SU-DHL-6 (cell line): ENCODE measurements around the gene DACH2.

Experiments used
- H2AFZ ChIP-seq: fragments of 200-600 bp; sonication (generic); 2 replicates; pipeline ENCODE4 v1.6.1; 2014; ENCODE audit warnings: low read depth, mild to moderate bottlenecking, moderate library complexity, mixed read lengths, antibody characterized with exemption, low read length; ENCODE audit not compliant: severe bottlenecking
- H3F3A ChIP-seq: fragments of 200-600 bp; shearing (Covaris generic); 2 replicates; pipeline ENCODE4 v1.6.0; 2016; ENCODE audit warnings: antibody characterized with exemption, mild to moderate bottlenecking; ENCODE audit not compliant: insufficient read depth
- H3K27ac ChIP-seq: fragments of 200-600 bp; sonication (generic); 2 replicates; pipeline ENCODE4 v1.5.1; 2016; ENCODE audit warnings: low read depth, mild to moderate bottlenecking, low read length, moderate library complexity, mixed read lengths
- H3K27me3 ChIP-seq: fragments of 200-600 bp; sonication (generic), shearing (Covaris generic); 2 replicates; pipeline ENCODE4 v1.6.0; 2014; ENCODE audit warnings: mild to moderate bottlenecking, low read length
- H3K36me3 ChIP-seq: fragments of 200-600 bp; sonication (generic); 2 replicates; pipeline ENCODE4 v1.6.1; 2014; ENCODE audit warnings: mild to moderate bottlenecking, low read length, mixed read lengths
- H3K4me2 ChIP-seq: fragments of 300-600, 200-600 bp; shearing (Covaris generic), sonication (generic); 2 replicates; pipeline ENCODE4 v1.6.0; 2014; ENCODE audit warnings: low read length, low read depth, mild to moderate bottlenecking; ENCODE audit not compliant: poor library complexity, severe bottlenecking
- H3K4me3 ChIP-seq: fragments of 200-600 bp; sonication (generic); 2 replicates; pipeline ENCODE4 v1.5.1; 2014; ENCODE audit warnings: antibody characterized with exemption, low read length, mild to moderate bottlenecking, mixed read lengths; ENCODE audit not compliant: insufficient read depth, poor library complexity, severe bottlenecking
- H3K79me2 ChIP-seq: fragments of 200-600 bp; sonication (generic); 2 replicates; pipeline ENCODE4 v1.6.1; 2014; ENCODE audit warnings: mild to moderate bottlenecking, low read length, moderate library complexity; ENCODE audit not compliant: insufficient read depth
- H3K9ac ChIP-seq: fragments of 200-600 bp; sonication (generic); 2 replicates; pipeline ENCODE4 v1.7.0; 2014; ENCODE audit warnings: mild to moderate bottlenecking, low read length
- H3K9me2 ChIP-seq: fragments of 200-600 bp; sonication (generic); replicated peaks from 2 replicates; pipeline ENCODE4 v1.6.1; 2014; ENCODE audit warnings: low read length; ENCODE audit not compliant: insufficient read depth
- H3K9me3 ChIP-seq: fragments of 200-600 bp; sonication (generic); 2 replicates; pipeline ENCODE4 v1.6.1; 2014; ENCODE audit warnings: low read length, mixed read lengths; ENCODE audit not compliant: insufficient read depth
- H4K20me1 ChIP-seq: fragments of 200-600 bp; sonication (generic); 2 replicates; pipeline ENCODE4 v1.6.1; 2014; ENCODE audit warnings: low read depth, mild to moderate bottlenecking, antibody characterized with exemption, low read length, moderate library complexity, mixed read lengths
- CTCF ChIP-seq: fragments of 200-600 bp; sonication (generic); IDR thresholded peaks from one replicate; pipeline ENCODE4 v1.5.1; 2017; ENCODE audit warnings: antibody characterized with exemption, mild to moderate bottlenecking, low read length, moderate library complexity; ENCODE audit not compliant: insufficient read depth, poor library complexity, severe bottlenecking
- EZH2phosphoT487 ChIP-seq: fragments of 200-600 bp; sonication (generic), shearing (Covaris generic); conservative IDR thresholded peaks from 2 replicates; pipeline ENCODE4 v1.6.1; 2018; ENCODE audit warnings: mild to moderate bottlenecking, antibody characterized with exemption, low read length, moderate library complexity, mixed read lengths

Gene DACH2

GRCh38 chrX:86192827-86193226 is 44.6 kb downstream of the DACH2 start:
- no peaks in the 10 kb centered on the region for H3K9me2 ChIP-seq
- H3K27ac ChIP-seq: no peak overlapping the region
- no peaks in the 10 kb centered on the region for H3K79me2 ChIP-seq
- no peak overlapping the region for H3K4me3 ChIP-seq
- TF ChIP-seq EZH2phosphoT487 (no peak), CTCF (no peak)
- H3K27me3 ChIP-seq: no peaks in the 10 kb centered on the region
- H3K36me3 ChIP-seq: no peaks in the 10 kb centered on the region
- no peaks in the 10 kb centered on the region for H3K9me3 ChIP-seq
- no peak overlapping the region for H2AFZ ChIP-seq
- H3K9ac ChIP-seq: no peak overlapping the region
- H3K4me2 ChIP-seq: no peak overlapping the region
- H3F3A ChIP-seq: no peaks in the 10 kb centered on the region
- no peaks in the 10 kb centered on the region for H4K20me1 ChIP-seq

GRCh38 chrX:86194758-86195157 is 46.5 kb downstream of the DACH2 start:
- no peaks in the 10 kb centered on the region for H3K9me3 ChIP-seq
- no peak overlapping the region for H3K4me2 ChIP-seq
- no peaks in the 10 kb centered on the region for H4K20me1 ChIP-seq
- no peak overlapping the region for H3K4me3 ChIP-seq
- no peak overlapping the region for H3K27ac ChIP-seq
- H3K9me2 ChIP-seq: no peaks in the 10 kb centered on the region
- H3K27me3 ChIP-seq: no peaks in the 10 kb centered on the region
- H2AFZ ChIP-seq: no peak overlapping the region
- no peaks in the 10 kb centered on the region for H3F3A ChIP-seq
- no peak overlapping the region for H3K9ac ChIP-seq
- H3K36me3 ChIP-seq: no peaks in the 10 kb centered on the region
- no peaks in the 10 kb centered on the region for H3K79me2 ChIP-seq
- TF ChIP-seq EZH2phosphoT487: no peak
- TF ChIP-seq CTCF: no peak

- no peaks in the 10 kb centered on the region for H3F3A ChIP-seq
- H3K79me2 ChIP-seq: no peaks in the 10 kb centered on the region
- H3K27me3 ChIP-seq: no peaks in the 10 kb centered on the region
- no peaks in the 10 kb centered on the region for H3K9me2 ChIP-seq
- H3K9me3 ChIP-seq: no peaks in the 10 kb centered on the region
- no peak overlapping the region for H3K4me2 ChIP-seq
- no peaks in the 10 kb centered on the region for H4K20me1 ChIP-seq
- H2AFZ ChIP-seq: no peak overlapping the region
- no peaks in the 10 kb centered on the region for H3K36me3 ChIP-seq
- H3K4me3 ChIP-seq: no peak overlapping the region
- no peak overlapping the region for H3K27ac ChIP-seq
- no peak for TF ChIP-seq EZH2phosphoT487
- TF ChIP-seq CTCF: no peak
- no peak overlapping the region for H3K9ac ChIP-seq
Observed at GRCh38 chrX:86195343-86195742, 47.1 kb downstream of the DACH2 start.

GRCh38 chrX:86197815-86198214 is 49.6 kb downstream of the DACH2 start:
- H3K36me3 ChIP-seq: no peaks in the 10 kb centered on the region
- no peak overlapping the region for H2AFZ ChIP-seq
- no peak overlapping the region for H3K9ac ChIP-seq
- no peaks in the 10 kb centered on the region for H3K79me2 ChIP-seq
- no peak overlapping the region for H3K4me3 ChIP-seq
- H3K9me2 ChIP-seq: no peaks in the 10 kb centered on the region
- H3F3A ChIP-seq: no peaks in the 10 kb centered on the region
- H3K27me3 ChIP-seq: no peaks in the 10 kb centered on the region
- H3K4me2 ChIP-seq: no peak overlapping the region
- TF ChIP-seq EZH2phosphoT487: no peak
- H3K9me3 ChIP-seq: no peaks in the 10 kb centered on the region
- H3K27ac ChIP-seq: no peak overlapping the region
- H4K20me1 ChIP-seq: no peaks in the 10 kb centered on the region
